Measurements from ENCODE around the gene C16orf54.

DNA sequence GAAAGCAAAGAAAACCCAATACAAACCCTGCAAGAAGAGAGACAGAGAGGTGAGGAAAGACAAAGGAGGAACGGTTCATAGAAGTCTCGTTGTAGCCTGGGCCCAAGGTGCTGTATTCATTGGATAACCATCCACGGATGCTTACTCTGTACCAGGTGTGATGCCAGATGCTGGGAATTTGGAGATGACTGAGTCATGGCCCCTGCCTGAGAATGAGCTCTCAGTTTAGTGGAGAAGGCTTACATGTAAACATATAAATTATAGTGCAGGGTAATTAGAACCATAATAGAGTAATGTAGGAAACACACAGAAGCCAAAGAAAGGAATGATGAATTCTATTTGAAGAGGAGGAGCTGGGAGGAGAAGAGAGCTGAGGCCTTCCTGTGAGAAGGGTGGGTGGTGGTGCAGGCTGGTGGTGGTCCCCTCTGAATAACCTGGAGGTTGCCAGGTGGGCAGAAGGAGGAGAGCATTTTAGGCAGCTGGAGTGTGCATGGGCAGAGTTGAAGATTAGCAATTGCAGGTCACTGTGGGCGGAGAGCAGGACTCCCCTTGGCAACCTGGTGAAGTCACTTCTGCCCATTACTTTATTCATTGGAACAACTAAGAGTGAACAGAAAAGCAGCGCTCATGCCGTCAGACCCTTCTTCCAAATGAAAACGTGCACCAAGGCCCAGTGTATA lies 24.6 kb upstream of the C16orf54 start:
- TF ChIP-seq, protein P1, sequence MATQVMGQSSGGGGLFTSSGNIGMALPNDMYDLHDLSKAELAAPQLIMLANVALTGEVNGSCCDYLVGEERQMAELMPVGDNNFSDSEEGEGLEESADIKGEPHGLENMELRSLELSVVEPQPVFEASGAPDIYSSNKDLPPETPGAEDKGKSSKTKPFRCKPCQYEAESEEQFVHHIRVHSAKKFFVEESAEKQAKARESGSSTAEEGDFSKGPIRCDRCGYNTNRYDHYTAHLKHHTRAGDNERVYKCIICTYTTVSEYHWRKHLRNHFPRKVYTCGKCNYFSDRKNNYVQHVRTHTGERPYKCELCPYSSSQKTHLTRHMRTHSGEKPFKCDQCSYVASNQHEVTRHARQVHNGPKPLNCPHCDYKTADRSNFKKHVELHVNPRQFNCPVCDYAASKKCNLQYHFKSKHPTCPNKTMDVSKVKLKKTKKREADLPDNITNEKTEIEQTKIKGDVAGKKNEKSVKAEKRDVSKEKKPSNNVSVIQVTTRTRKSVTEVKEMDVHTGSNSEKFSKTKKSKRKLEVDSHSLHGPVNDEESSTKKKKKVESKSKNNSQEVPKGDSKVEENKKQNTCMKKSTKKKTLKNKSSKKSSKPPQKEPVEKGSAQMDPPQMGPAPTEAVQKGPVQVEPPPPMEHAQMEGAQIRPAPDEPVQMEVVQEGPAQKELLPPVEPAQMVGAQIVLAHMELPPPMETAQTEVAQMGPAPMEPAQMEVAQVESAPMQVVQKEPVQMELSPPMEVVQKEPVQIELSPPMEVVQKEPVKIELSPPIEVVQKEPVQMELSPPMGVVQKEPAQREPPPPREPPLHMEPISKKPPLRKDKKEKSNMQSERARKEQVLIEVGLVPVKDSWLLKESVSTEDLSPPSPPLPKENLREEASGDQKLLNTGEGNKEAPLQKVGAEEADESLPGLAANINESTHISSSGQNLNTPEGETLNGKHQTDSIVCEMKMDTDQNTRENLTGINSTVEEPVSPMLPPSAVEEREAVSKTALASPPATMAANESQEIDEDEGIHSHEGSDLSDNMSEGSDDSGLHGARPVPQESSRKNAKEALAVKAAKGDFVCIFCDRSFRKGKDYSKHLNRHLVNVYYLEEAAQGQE (IDR thresholded peaks at IDR 0.05; ENCODE audit: low read depth) = no peak
- TF ChIP-seq FOXM1 (IDR thresholded peaks at IDR 0.05; ENCODE audit: borderline replicate concordance, low read depth) (no peak), CREB1 (IDR thresholded peaks at IDR 0.05; ENCODE audit: low read depth) (no peak), YY1 (IDR thresholded peaks at IDR 0.05; ENCODE audit: low read depth) (no peak)

Measured in Ishikawa (cell line).